GM19351 (cell line): ENCODE results near the gene EPRS1.
"Not testable (repeated sequence)": the region's sequence is repeated elsewhere in the genome, so short reads cannot be mapped to it uniquely, and the experiment has no call there.

Experiments used
- ATAC-seq: cut with Tn5 transposase; IDR thresholded peaks from one replicate; pipeline ENCODE4 v1.9.1; 2021; ENCODE audit warnings: mild to moderate bottlenecking, moderate library complexity; ENCODE audit not compliant: unreplicated experiment

The EPRS1 gene

DNA sequence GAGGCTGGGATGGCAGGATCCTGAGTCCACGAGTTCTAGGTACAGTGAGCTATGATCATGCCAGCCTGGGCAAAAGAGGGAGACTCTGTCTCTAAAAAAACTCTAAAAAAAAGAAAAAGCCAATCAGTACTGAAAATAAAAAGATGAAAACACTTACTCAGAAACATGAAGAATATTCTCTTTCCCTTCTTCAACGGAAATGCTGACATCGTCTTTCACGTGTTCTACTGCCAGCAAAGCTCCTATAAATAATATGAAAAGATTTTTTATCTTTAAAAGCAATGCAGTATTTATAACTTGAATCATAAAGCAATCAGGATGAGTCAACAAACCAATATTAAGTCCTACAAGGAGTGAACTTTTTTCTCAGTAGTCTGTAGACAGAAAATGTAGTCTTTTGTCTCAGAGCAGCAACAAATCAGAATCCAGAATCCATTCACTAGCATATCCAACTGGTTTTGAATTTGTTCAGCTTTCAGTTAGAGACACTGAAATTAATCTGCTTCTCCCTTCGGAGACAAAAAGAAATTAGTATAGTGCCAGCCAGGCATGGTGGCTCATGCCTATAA is 6.2 kb downstream of the EPRS1 start:
- no peak for ATAC-seq

DNA sequence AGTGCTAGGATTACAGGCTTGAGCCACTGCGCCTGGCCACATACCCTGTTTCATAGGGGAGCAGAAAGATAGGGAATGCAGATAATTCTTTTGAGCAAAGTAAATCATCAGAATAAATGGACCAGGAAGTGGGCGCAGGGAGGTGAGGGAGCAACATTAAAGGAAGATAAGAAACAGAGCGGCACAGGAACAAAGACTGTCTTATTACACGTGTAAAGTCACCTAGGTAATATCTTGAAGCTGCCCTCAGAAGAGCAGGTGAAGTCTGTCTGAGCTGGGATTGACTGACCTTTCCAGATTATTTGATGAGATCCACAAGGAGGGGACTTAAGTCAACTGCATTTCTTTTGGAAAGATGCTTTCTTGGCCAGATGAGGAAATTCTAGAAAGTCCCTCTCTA is 7.7 kb downstream of the EPRS1 start:
- ATAC-seq = no peak

DNA sequence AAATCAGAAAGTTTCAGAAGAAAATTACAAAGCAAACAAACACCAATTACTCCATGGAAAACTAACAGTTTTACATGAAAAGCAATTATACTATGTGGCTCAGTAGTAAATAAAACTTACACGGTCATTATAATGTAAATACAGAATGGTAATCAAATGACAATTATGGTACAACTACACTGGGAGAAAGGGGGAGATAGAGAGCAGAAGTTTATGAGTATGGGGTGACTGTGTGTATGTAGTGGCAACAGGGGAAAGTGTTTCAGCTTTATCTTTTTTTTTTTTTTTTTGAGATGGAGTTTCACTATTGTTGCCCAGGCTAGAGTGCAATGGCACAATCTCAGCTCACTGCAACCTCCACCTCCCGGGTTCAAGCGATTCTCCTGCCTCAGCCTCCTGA is 8.5 kb downstream of the EPRS1 start:
- not testable (repeated sequence) for ATAC-seq

DNA sequence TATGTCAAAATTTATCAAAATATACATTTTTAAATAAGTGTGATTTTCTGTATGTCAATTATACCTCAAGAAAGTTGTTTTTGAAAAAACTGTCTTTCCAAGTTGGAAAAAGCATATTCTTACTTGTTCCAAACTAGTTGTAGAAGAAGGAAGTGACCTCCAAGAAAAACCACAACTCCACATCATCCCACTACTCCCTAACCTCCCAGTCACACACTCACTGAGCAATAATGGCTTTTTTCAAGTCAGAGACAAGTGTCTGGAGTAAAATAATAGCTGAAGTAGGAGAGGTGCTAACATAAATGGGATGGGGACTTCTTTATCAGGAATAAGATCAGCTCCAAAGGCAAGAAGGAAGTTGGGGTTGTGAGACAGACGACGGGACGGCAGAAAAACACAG is 13.4 kb downstream of the EPRS1 start:
- no peak for ATAC-seq

DNA sequence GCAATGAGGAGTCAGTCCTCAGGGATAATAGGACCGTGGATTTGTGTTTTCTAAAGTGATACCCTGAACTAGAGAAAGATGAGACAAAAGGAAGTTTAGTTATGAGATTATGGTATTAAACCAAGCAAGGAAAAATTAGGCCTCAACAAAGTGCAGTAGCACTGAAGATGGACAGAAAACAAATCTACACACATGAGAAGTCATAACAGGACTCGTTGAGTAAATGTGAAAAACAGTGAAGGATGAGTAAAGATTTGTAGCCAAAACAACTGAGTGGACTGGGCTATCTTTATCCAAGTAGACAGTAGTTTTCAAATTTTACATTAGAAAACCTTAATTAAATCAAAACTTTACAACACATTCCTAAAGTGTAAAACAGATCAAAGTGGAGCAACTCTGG is 15.0 kb downstream of the EPRS1 start:
- ATAC-seq = no peak

DNA sequence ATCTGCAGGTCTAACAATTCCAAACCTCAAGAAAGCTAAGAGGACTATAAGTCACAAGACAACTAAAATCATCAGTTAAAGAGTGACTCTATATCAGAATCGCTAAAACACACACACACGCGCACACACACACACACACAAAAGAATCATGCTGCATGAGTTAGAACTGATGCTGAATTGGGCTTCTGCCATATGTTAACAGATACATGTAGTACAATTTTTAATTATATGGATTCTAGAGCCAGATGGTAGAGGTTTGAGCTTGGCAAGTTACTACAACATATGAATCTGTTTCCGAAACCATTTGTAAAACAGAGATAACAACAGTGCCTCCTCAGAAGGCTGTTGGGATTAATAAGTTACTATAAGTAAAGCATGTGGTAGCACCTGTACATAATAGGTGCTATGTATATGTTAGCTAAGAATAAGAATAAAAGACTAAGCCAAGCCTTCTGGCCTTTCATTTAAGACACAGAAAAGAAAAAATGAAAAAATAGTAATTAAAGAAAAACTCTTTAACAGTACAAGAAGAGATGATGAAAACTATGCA is 17.9 kb downstream of the EPRS1 start:
- ATAC-seq = no peak

DNA sequence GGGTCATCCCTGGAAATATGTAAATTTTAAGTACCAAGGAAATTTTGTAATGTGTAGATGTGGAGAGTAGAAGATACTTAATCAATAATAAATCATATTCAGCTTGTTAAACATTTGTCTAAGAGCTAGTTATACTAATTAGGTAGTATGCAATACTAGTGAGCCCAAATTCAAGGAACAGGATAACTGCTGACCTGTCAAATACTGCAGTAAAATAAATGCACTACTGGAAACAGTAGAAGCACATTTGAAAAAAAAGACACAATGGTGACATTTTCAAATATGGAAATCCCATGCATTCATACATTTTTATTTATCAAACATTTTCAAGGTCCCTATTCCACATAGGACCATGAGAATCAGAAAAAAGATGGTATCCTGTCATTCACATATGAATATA is 27.2 kb downstream of the EPRS1 start:
- no peak for ATAC-seq

DNA sequence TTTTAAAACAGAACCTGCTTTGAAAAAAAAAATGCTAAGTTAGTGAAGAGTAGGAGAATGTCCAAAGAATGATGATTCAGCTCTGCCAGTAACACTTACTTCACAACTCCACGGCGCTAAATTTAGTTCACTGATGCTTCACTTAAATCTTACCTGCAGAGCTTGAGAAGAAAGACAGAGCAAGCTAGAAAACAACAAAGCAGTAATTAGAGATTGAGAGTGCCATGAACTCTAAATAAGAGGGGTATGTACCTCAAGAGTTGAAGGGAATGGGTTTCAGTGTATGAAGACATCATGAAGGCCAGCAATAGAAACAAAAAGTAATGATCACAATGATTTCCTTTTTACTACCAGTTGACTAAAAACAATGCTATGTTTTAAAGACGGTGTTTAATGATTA is 32.8 kb downstream of the EPRS1 start:
- ATAC-seq = peak; percentile 50

DNA sequence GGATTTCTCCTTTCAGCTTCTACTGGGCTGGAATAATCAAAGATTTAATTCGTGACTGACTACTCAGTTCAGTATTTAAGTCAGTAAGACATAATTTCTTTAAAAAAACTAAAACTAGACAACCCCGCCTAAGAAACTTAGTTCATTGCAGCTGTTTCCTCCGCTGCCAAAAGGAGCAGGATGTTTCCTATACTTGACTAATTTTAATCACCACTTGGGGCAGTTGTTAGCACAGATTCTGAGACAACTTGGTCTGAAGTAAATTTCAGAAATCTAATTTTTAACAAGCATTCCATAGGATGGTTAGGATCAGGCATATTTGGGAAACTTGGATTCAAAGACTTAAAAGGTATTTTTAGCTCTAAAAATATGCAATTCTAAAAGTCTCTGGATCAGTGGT is 34.0 kb downstream of the EPRS1 start:
- ATAC-seq = no peak

DNA sequence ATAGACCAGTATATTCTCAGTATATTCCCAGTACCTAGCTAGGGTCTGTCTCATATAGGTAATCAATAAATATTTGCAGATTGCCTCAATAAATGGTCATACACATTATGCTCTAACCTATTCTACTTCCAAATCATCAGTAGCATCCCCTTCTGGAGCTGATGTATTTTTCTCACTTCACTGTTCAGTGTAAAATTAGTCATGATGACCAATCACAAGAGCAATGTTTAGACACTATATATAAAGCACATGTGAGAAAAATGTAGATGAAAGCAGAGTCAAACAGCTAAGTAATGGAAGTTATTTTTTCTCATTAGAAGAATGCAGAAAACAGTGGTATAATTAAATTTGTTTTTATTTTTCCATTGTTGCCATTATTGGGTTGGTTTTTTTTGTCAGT is 34.7 kb downstream of the EPRS1 start:
- ATAC-seq = no peak

DNA sequence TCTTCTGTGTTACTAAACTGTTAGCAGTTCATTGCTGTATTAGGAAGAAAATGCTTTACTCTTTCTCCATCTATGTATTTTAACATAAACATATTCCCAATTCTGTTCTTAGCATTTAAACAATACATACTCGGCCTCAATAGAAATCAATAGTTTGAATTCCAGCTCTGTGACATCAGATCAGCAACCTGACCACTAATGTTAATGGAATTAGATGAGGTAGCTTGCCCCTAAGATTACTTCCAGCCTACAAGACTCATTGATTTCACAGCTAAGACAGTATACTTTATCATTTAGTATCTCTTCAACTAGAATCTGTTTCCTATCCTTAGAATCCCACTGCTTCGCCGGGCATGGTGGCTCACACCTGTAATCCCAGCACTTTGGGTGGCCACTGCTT is 38.9 kb downstream of the EPRS1 start:
- ATAC-seq = no peak

DNA sequence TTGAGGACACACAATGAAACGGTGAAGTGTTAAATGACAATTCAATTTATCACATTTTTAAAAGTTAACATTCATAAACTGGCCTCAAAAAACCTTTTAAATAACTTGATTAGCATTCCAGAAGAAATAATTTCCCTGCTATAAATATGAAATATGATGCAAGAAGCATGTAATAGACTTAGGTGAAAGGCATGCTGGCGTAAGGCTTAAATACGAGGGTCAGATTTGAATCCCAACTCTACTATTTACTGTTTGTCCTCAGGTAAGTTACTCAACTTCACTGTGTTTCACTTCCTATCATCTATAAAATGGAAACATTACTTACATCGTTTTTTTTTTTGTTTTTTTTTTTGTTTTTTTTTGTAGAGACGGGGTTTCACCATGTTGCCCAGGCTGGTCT is 40.8 kb downstream of the EPRS1 start:
- no peak for ATAC-seq

DNA sequence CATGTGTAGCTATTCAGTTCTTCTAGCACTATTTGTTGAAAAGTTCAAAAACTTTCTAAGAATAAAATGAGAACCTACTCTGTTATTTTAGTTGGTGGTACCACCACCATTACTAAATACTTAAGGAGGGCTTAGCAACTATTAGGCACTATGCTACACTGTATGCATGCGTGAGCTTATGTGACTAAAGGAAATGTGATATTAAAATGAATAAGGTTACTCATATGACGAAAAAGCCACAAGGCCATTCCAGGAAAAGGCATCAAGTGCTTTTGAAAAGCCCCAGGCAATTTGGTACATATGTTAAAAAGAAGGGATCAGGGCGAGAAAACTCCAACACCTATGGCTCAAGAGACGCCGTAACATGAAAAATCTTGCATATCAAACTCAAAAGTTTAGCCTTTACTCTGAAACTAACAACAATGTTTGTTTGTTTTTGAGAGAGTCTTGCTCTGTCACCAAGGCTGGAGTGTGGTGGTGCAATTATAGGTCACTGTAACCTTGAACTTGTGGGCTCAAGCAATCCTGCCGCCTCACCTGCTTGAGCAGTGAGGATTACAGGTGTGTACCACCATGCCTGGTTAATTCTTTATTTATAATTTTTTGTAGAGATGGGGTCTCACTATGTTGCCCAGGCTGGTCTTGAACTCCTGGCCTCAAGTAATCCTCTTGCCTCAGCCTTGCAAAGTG is 42.5 kb downstream of the EPRS1 start:
- no peak for ATAC-seq

DNA sequence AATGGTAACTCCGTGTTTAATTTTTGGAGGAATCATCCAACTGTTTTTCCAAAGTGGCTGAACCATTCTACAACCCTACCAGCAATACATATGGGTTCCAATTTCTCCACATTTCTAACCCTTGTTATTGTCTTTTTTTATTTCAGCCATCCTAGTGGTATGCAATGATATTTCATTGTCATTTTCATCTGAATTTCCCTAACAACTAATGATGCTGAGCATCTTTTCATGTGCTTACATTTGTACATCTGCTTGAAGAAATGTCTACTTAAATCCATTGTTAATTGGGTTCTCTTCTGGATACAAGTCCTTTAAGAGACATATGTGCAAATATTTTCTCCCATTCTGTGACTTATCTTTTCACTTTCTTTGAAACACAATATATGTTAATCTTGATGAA is 43.3 kb downstream of the EPRS1 start:
- ATAC-seq = no peak

DNA sequence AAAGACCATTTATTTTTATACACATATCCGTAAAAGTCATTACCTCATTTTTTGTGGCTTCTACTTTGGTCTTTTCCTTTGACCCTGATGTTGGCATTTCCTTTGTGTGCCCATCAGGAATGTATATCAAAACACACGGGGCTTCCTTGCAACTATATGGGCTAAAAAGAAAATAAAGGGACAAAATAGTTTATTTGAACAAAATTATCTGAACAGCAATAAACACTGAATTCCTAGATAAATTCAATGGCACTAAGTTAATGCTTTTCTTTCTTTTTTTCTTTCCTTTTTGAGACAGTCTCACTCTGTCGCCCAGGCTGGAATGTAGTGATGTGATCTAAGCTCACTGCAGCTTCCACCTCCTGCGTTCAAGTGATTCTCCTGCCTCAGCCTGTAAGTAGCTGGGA is 45.2 kb downstream of the EPRS1 start:
- no peak for ATAC-seq

DNA sequence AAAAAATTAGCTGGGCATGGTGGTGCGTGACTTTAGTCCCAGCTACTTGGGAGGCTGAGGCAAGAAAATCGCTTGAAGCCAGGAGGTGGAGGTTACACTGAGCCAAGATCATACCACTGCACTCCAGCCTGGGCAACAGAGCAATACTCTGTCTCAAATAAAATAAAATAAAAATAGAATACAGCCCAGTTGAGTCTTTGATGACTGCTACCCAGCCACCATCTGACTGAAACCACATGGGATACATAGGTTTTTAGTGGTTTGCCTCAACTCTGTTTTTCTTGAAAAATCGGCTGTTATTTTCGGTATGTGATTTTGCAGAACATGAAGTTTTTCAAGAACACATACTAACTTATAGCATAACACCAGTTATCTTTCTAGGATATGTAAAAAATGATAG is 46.5 kb downstream of the EPRS1 start:
- ATAC-seq = no peak
